Duodenal mucosa (tissue), 2 donors: ENCODE data around the gene MYO5C.

Experiments used
- H3K27ac ChIP-seq: one replicate; pipeline ENCODE4 v1.7.0; 2013; ENCODE audit warnings: low read depth, low read length
- H3K27me3 ChIP-seq, 2 donors: one replicate each; pipeline ENCODE4 v1.7.0; 2013; ENCODE audit warnings: low read length in 2 of 2, control low read depth in 1 of 2; ENCODE audit not compliant: insufficient read depth in 2 of 2, control insufficient read depth in 1 of 2
- H3K36me3 ChIP-seq, 2 donors: one replicate each; pipeline ENCODE4 v1.7.0; 2013; ENCODE audit warnings: low read length in 2 of 2, control low read depth in 1 of 2; ENCODE audit not compliant: insufficient read depth in 2 of 2, control insufficient read depth in 1 of 2
- H3K4me1 ChIP-seq, 2 donors: one replicate each; pipeline ENCODE4 v1.7.0; 2013; ENCODE audit warnings: low read length in 2 of 2, control low read depth in 1 of 2; ENCODE audit not compliant: insufficient read depth in 2 of 2, control insufficient read depth in 1 of 2
- H3K4me3 ChIP-seq, 2 donors: one replicate each; pipeline ENCODE4 v1.7.0; 2013; ENCODE audit warnings: low read length in 2 of 2, low read depth in 1 of 2
- H3K9ac ChIP-seq, 2 donors: one replicate each; pipeline ENCODE4 v1.7.0; 2013; ENCODE audit warnings: low read length in 2 of 2, low read depth in 1 of 2
- H3K9me3 ChIP-seq, 2 donors: one replicate each; pipeline ENCODE4 v1.7.0; 2013; ENCODE audit warnings: low read length in 2 of 2, control low read depth in 1 of 2; ENCODE audit not compliant: control insufficient read depth in 1 of 2

Gene MYO5C

GRCh38 chr15:52220251-52220650 is 75.4 kb downstream of the MYO5C start:
- H3K9ac ChIP-seq: no peak overlapping the region
- no peaks in the 10 kb centered on the region for H3K4me1 ChIP-seq
- peaks cover 5 to 52% of the 10 kb centered on the region in 2 donors for H3K36me3 ChIP-seq
- no peak overlapping the region for H3K4me3 ChIP-seq
- H3K27me3 ChIP-seq: no peaks in the 10 kb centered on the region
- H3K27ac ChIP-seq: no peak overlapping the region
- no peaks in the 10 kb centered on the region for H3K9me3 ChIP-seq

- Histone ChIP-seq H3K27me3 (no peaks in the 10 kb centered on the region), H3K4me3 (no peak overlapping the region), H3K9ac (no peak overlapping the region), H3K4me1 (no peaks in the 10 kb centered on the region), H3K27ac (no peak overlapping the region), H3K9me3 (no peaks in the 10 kb centered on the region), H3K36me3 (peaks cover 5 to 48% of the 10 kb centered on the region in 2 donors)
Observed at GRCh38 chr15:52218816-52219215, 76.8 kb downstream of the MYO5C start.

GRCh38 chr15:52218371-52218770 is 77.2 kb downstream of the MYO5C start:
- Histone ChIP-seq H3K4me3 (no peak overlapping the region), H3K27ac (no peak overlapping the region), H3K4me1 (no peaks in the 10 kb centered on the region), H3K36me3 (peaks cover 5 to 45% of the 10 kb centered on the region in 2 donors), H3K27me3 (no peaks in the 10 kb centered on the region), H3K9me3 (no peaks in the 10 kb centered on the region), H3K9ac (no peak overlapping the region)

DNA sequence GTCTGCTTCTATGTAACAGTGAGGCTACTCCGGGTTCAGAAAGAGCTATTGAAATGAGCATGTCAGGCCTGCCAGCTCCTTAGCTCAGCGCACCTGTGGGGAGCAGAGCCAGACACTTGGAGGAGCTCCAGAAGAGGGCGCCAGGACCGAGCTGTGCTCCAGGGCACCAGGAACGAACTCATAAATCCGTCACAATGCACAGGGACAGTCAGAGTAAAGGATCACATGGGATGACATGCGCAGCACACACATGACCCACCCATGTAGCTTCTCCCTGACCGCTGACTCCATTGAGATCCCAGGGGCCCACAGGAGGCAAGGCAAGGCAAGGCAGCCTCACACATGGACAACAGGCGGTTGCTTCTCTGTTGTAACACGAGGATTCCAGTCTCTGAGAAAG is 78.4 kb downstream of the MYO5C start:
- H3K9me3 ChIP-seq: no peaks in the 10 kb centered on the region
- no peak overlapping the region for H3K27ac ChIP-seq

DNA sequence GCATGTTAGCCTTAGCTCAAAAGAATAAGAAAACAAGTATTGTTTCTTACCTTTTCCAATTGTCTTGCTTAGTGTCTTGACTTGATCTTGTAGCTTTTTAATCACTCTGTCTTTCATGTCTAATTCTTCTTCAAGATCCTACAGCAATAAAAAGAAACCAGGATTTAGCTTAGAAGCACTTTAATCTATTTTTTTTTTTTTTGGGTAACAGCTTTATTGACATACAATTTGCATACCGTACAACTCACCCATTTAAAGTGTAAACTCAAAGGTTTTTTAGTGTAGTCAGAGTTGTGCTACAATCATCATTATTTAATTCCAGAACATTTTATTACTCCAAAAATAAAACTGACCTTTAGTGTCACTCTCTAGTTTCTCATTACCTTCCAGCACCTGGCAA is 81.1 kb downstream of the MYO5C start:
- Histone ChIP-seq H3K4me3 (no peak overlapping the region), H3K4me1 (no peaks in the 10 kb centered on the region), H3K36me3 (peaks cover 11 to 51% of the 10 kb centered on the region in 2 donors), H3K9ac (no peak overlapping the region), H3K27me3 (no peaks in the 10 kb centered on the region), H3K9me3 (no peaks in the 10 kb centered on the region), H3K27ac (no peak overlapping the region)

More for the DNA sequence above, 78.4 kb downstream of the MYO5C start:
- Histone ChIP-seq H3K4me1 (no peaks in the 10 kb centered on the region), H3K36me3 (peaks cover 5 to 48% of the 10 kb centered on the region in 2 donors), H3K4me3 (no peak overlapping the region), H3K27me3 (no peaks in the 10 kb centered on the region), H3K9ac (no peak overlapping the region)

DNA sequence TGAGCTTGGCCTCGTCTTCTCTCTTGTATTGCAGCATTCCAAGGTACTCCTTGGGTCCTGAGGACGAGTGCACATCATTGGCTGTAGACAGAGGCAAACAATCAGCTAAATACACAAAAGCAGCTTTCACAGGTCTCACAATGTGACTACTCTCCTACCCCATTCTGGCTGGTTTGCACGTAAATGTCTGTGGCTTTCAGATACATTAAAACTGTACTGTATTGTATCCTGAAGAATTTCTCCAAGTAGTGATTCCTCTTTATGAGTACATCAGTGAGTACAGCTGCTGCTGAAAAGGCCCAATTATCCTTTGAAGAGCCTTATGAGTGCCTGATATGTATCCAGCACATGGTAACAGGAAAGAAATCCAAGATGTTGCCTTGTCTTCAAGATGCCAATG is 82.4 kb downstream of the MYO5C start:
- Histone ChIP-seq H3K4me1 (no peaks in the 10 kb centered on the region), H3K27ac (no peak overlapping the region), H3K36me3 (peaks cover 11 to 50% of the 10 kb centered on the region in 2 donors), H3K9me3 (no peaks in the 10 kb centered on the region), H3K4me3 (no peak overlapping the region), H3K27me3 (no peaks in the 10 kb centered on the region), H3K9ac (no peak overlapping the region)

GRCh38 chr15:52208306-52208946 is 87.2 kb downstream of the MYO5C start:
- Histone ChIP-seq H3K27me3 (no peaks in the 10 kb centered on the region), H3K9ac (no peak overlapping the region), H3K4me3 (no peak overlapping the region), H3K9me3 (no peaks in the 10 kb centered on the region), H3K36me3 (peaks cover 11 to 48% of the 10 kb centered on the region in 2 donors), H3K27ac (no peak overlapping the region), H3K4me1 (no peaks in the 10 kb centered on the region)

GRCh38 chr15:52207191-52207590 is 88.4 kb downstream of the MYO5C start:
- Histone ChIP-seq H3K9ac (no peak overlapping the region), H3K4me1 (no peaks in the 10 kb centered on the region), H3K4me3 (no peak overlapping the region), H3K27me3 (no peaks in the 10 kb centered on the region), H3K36me3 (peaks cover 7 to 35% of the 10 kb centered on the region in 2 donors), H3K9me3 (no peaks in the 10 kb centered on the region), H3K27ac (no peak overlapping the region)

DNA sequence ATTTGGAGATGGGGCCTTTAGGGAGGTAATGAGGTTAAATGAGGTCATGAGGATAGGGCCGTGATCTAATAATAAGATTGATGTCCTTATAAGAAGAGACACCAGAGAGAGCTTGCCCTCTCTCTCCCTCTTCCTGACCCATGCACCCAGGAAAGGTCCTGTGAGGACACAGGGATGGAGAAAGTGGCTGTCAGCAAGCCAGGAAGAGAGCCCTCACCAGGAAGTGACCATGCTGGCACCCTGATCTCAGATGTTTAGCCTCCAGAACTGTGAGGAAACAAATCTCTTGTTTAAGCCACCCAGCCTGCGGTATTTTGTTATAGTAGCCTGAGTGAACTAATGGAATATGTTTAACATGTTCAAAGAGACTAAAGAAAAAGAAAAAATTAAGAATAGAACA is 89.2 kb downstream of the MYO5C start:
- Histone ChIP-seq H3K27me3 (no peaks in the 10 kb centered on the region), H3K36me3 (peaks cover 5 to 28% of the 10 kb centered on the region in 2 donors), H3K27ac (no peak overlapping the region), H3K9ac (no peak overlapping the region), H3K4me1 (no peaks in the 10 kb centered on the region), H3K4me3 (no peak overlapping the region), H3K9me3 (no peaks in the 10 kb centered on the region)

- no peak overlapping the region for H3K4me3 ChIP-seq
- H3K27me3 ChIP-seq: no peaks in the 10 kb centered on the region
- H3K4me1 ChIP-seq: no peaks in the 10 kb centered on the region
- no peak overlapping the region for H3K9ac ChIP-seq
- H3K27ac ChIP-seq: no peak overlapping the region
- peaks cover 0 to 27% of the 10 kb centered on the region in 2 donors for H3K36me3 ChIP-seq
- H3K9me3 ChIP-seq: no peaks in the 10 kb centered on the region
Observed at GRCh38 chr15:52204657-52205056, 90.9 kb downstream of the MYO5C start.
